DOHH2 (cell line): ENCODE results near the gene REEP3.

Source experiments
- H3F3A ChIP-seq: fragments of 200-600 bp; sonication (generic), shearing (Covaris generic); 2 replicates; pipeline ENCODE4 v1.6.0; 2016; ENCODE audit warnings: antibody characterized with exemption, mild to moderate bottlenecking; ENCODE audit not compliant: control insufficient read depth, insufficient read depth
- H3K27ac ChIP-seq: fragments of 200-600 bp; sonication (generic); 2 replicates; pipeline ENCODE4 v1.5.1; 2014; ENCODE audit warnings: low read depth, mild to moderate bottlenecking, low read length, moderate library complexity
- H3K27me3 ChIP-seq: fragments of 200-600 bp; sonication (generic); 2 replicates; pipeline ENCODE4 v1.6.1; 2014; ENCODE audit warnings: mild to moderate bottlenecking, low read length, mixed read lengths; ENCODE audit not compliant: control insufficient read depth
- H3K36me3 ChIP-seq: fragments of 200-600 bp; sonication (generic); 2 replicates; pipeline ENCODE4 v1.6.1; 2014; ENCODE audit warnings: mild to moderate bottlenecking, low read length, moderate library complexity, mixed read lengths; ENCODE audit not compliant: control insufficient read depth
- H3K4me1 ChIP-seq: fragments of 200-600 bp; sonication (generic); 2 replicates; pipeline ENCODE4 v1.6.1; 2014; ENCODE audit warnings: mild to moderate bottlenecking, low read length, mixed read lengths; ENCODE audit not compliant: control insufficient read depth
- H3K4me2 ChIP-seq: fragments of 200-600 bp; sonication (generic); 2 replicates; pipeline ENCODE4 v1.6.0; 2014; ENCODE audit warnings: mild to moderate bottlenecking, low read length, moderate library complexity
- H3K4me3 ChIP-seq: fragments of 200-600 bp; sonication (generic); 2 replicates; pipeline ENCODE4 v1.5.1; 2014; ENCODE audit warnings: mild to moderate bottlenecking, low read length, mixed read lengths
- H3K79me2 ChIP-seq: fragments of 200-600 bp; sonication (generic); 2 replicates; pipeline ENCODE4 v1.6.1; 2014; ENCODE audit warnings: mild to moderate bottlenecking, low read length, mixed read lengths; ENCODE audit not compliant: control insufficient read depth
- H3K9me2 ChIP-seq: fragments of 200-600 bp; sonication (generic); replicated peaks from 2 replicates; pipeline ENCODE4 v1.6.1; 2014; ENCODE audit warnings: mild to moderate bottlenecking, low read length, mixed read lengths; ENCODE audit not compliant: control insufficient read depth
- H3K9me3 ChIP-seq: fragments of 200-600 bp; sonication (generic); 2 replicates; pipeline ENCODE4 v1.6.1; 2014; ENCODE audit warnings: antibody characterized with exemption, low read length, mixed read lengths; ENCODE audit not compliant: control insufficient read depth, insufficient read depth
- H4K20me1 ChIP-seq: fragments of 200-600 bp; sonication (generic); 2 replicates; pipeline ENCODE4 v1.6.0; 2014; ENCODE audit warnings: low read depth, mild to moderate bottlenecking, antibody characterized with exemption, low read length, moderate library complexity; ENCODE audit not compliant: control insufficient read depth, insufficient read depth
- EZH2phosphoT487 ChIP-seq: fragments of 200-600 bp; sonication (generic); IDR thresholded peaks from 2 replicates; pipeline ENCODE4 v1.6.1; 2017; ENCODE audit warnings: borderline replicate concordance, mild to moderate bottlenecking, antibody characterized with exemption, low read length, moderate library complexity, mixed read lengths
- TF ChIP-seq, protein P1 (sequence below): fragments of 200-600 bp; sonication (generic); IDR thresholded peaks from one replicate; pipeline ENCODE4 v1.5.1; 2014; ENCODE audit warnings: antibody characterized with exemption, mild to moderate bottlenecking, low read depth, low read length; ENCODE audit not compliant: poor library complexity, severe bottlenecking

REEP3 gene

GRCh38 chr10:63619426-63619825 is 98.2 kb downstream of the REEP3 start:
- H3K27ac ChIP-seq: no peak overlapping the region
- H3K36me3 ChIP-seq: no peaks in the 10 kb centered on the region
- TF ChIP-seq EZH2phosphoT487: no peak
- TF ChIP-seq, protein P1, sequence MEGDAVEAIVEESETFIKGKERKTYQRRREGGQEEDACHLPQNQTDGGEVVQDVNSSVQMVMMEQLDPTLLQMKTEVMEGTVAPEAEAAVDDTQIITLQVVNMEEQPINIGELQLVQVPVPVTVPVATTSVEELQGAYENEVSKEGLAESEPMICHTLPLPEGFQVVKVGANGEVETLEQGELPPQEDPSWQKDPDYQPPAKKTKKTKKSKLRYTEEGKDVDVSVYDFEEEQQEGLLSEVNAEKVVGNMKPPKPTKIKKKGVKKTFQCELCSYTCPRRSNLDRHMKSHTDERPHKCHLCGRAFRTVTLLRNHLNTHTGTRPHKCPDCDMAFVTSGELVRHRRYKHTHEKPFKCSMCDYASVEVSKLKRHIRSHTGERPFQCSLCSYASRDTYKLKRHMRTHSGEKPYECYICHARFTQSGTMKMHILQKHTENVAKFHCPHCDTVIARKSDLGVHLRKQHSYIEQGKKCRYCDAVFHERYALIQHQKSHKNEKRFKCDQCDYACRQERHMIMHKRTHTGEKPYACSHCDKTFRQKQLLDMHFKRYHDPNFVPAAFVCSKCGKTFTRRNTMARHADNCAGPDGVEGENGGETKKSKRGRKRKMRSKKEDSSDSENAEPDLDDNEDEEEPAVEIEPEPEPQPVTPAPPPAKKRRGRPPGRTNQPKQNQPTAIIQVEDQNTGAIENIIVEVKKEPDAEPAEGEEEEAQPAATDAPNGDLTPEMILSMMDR: no peak
- H3K4me3 ChIP-seq: no peak overlapping the region
- no peaks in the 10 kb centered on the region for H3F3A ChIP-seq
- H3K9me2 ChIP-seq: no peaks in the 10 kb centered on the region
- no peaks in the 10 kb centered on the region for H3K9me3 ChIP-seq
- H3K4me2 ChIP-seq: no peak overlapping the region
- no peaks in the 10 kb centered on the region for H4K20me1 ChIP-seq
- no peaks in the 10 kb centered on the region for H3K79me2 ChIP-seq
- H3K27me3 ChIP-seq: no peaks in the 10 kb centered on the region
- peaks cover 6% of the 10 kb centered on the region; the same call in 1 of the 2 replicates for H3K4me1 ChIP-seq

- Histone ChIP-seq H3K9me3 (no peaks in the 10 kb centered on the region), H3K27me3 (no peaks in the 10 kb centered on the region), H3K4me2 (no peak overlapping the region), H3K9me2 (no peaks in the 10 kb centered on the region), H4K20me1 (no peaks in the 10 kb centered on the region), H3K4me3 (no peak overlapping the region), H3K27ac (no peak overlapping the region), H3K36me3 (no peaks in the 10 kb centered on the region), H3K79me2 (no peaks in the 10 kb centered on the region), H3F3A (no peaks in the 10 kb centered on the region), H3K4me1 (peaks cover 6% of the 10 kb centered on the region)
- TF ChIP-seq, protein P1: no peak
- no peak for TF ChIP-seq EZH2phosphoT487
Observed at GRCh38 chr10:63622097-63622496, 100.9 kb downstream of the REEP3 start.

DNA sequence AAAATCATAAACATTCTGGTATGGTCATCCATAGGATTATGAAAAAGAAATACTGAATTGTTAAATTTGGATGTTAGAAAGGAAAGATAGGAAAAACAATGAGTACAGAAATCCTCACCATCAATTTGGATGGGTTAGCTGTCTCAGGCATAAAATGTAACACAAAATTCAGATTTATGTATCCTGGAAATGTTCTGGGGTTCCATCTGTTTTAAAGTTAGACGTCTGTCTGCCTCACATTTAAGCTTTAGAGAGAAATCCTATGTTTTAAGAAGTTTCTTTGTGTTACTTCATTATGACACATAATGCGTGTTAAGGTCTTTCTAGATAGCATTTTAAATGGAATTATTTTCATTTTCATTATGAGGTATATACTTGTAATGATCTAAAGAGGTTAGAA is 103.5 kb downstream of the REEP3 start:
- Histone ChIP-seq H3F3A (peaks cover 17% of the 10 kb centered on the region), H4K20me1 (peaks cover 3% of the 10 kb centered on the region; the same call in 1 of the 2 replicates), H3K4me3 (no peak overlapping the region), H3K9me3 (no peaks in the 10 kb centered on the region), H3K27me3 (no peaks in the 10 kb centered on the region), H3K9me2 (no peaks in the 10 kb centered on the region), H3K4me2 (no peak overlapping the region), H3K36me3 (no peaks in the 10 kb centered on the region), H3K4me1 (peaks cover 27% of the 10 kb centered on the region), H3K79me2 (no peaks in the 10 kb centered on the region), H3K27ac (no peak overlapping the region)
- TF ChIP-seq EZH2phosphoT487: no peak
- TF ChIP-seq, protein P1: no peak

GRCh38 chr10:63627396-63627795 is 106.2 kb downstream of the REEP3 start:
- no peak for TF ChIP-seq EZH2phosphoT487
- TF ChIP-seq, protein P1: no peak
- Histone ChIP-seq H3K9me2 (no peaks in the 10 kb centered on the region), H3K36me3 (no peaks in the 10 kb centered on the region), H4K20me1 (peaks cover 3% of the 10 kb centered on the region; the same call in 1 of the 2 replicates), H3K27ac (no peak overlapping the region), H3K4me2 (peak overlapping the region; percentile 98), H3K4me1 (peaks cover 38% of the 10 kb centered on the region), H3F3A (peaks cover 24% of the 10 kb centered on the region), H3K4me3 (peak overlapping the region; percentile 77; the same call in 1 of the 2 replicates), H3K79me2 (no peaks in the 10 kb centered on the region), H3K27me3 (peaks cover 19% of the 10 kb centered on the region), H3K9me3 (no peaks in the 10 kb centered on the region)
